GM11168 (cell line): ENCODE measurements around the gene P2RY6.

Experiments used
- in situ Hi-C: fragments of 300-500 bp; cut with MboI; formaldehyde crosslinking; loops from one replicate; pipeline ENCODE4 v1.12.0; 2022; ENCODE audit warnings: low sequenced_read_pairs; ENCODE audit not compliant: unreplicated experiment

Gene P2RY6

DNA sequence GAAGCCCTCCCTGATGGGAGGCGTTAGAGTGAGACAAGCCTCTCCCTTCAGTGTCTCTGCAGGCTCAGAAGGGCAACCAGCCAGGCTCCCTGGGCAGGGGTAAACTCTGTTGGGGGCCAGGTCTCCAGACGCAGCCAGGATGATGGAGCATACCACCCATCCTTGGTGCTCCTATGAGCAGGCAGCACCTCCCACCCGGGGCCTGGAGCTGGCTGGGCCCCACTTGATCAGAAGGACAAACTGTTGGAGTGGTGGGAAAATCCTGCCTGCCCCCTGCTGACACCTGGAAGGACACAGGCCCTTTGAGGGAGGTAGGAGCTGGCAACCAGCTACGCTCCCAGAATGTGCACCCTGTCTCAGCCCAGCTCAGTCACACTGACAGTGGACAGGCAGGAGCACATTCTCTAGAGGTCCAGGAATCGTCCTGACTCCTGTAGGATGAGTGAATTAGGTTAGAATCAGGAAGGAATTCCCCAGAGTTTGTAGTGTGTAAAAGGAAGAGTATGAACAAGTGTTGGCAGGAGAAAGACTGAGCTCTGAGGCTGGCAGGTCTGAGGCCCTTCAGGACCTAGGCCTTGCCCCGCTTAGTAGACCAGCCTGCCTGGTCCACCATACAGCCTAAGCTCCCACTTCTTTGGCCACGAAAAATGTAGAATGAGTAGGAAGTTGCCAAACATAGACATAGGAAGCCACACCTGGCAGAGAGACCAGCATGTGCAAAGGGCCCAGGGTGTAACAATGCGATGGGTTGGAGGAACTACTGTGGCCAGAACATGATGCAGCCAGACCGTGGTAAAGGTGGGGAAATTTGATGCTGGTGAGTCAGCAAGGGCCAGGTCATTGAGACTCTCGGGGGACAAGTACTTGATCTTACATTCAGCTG, 55.0 kb downstream of the P2RY6 start:
- in situ Hi-C loops: no loop called here

DNA sequence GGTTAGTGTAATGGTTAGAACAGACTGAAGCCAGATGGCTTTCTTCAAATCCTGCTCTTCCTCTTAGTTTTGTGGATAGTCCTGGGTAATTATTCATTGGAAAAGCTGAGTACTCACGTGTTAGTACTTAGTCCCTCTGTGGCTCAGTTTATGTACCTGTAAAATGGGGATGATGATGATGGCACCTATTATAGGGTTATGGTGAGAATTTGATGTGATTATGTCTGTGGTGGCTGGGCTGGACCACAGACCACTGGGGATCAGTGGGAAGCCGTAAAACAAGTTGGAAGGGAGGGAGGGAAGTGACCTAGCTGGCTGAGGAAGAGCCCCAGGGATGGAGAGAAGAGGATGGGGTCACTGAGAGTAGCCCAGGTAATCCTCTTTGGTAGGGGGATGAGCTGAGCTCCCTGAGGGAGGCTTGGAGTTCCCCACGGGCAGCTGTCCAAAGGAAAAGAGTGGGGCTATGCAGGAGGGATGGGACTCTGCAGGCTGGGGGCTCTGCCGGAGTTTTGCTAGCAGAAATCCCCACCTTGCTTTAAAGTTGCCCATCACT, 55.8 kb downstream of the P2RY6 start:
- in situ Hi-C loops: no loop called here

DNA sequence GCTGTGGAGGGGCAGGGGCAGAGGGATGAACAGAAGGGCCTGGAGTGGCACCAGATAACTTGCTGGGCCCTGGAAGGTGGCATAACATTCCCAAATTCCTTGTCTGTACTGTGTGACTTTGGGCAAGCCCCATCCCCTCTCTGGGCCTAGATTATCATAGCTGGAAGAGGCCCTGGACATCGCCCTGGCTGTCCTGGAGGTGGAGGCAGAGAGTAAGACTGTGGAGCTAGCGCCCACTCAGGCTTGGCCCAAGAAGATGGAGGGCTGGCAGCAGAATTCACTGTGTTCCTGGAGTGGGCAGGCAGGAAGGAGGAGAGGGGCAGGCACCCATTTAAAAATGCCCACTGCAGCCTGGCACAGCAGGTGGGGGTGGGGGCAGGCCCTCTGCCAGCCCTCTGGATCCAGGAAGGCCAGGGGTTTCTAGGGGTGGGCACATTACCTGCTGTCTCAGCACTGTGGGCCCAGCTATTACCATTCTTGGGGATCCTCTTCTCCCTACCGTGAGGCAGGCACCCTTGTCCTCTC, 58.5 kb downstream of the P2RY6 start:
- in situ Hi-C loops: no loop called here

DNA sequence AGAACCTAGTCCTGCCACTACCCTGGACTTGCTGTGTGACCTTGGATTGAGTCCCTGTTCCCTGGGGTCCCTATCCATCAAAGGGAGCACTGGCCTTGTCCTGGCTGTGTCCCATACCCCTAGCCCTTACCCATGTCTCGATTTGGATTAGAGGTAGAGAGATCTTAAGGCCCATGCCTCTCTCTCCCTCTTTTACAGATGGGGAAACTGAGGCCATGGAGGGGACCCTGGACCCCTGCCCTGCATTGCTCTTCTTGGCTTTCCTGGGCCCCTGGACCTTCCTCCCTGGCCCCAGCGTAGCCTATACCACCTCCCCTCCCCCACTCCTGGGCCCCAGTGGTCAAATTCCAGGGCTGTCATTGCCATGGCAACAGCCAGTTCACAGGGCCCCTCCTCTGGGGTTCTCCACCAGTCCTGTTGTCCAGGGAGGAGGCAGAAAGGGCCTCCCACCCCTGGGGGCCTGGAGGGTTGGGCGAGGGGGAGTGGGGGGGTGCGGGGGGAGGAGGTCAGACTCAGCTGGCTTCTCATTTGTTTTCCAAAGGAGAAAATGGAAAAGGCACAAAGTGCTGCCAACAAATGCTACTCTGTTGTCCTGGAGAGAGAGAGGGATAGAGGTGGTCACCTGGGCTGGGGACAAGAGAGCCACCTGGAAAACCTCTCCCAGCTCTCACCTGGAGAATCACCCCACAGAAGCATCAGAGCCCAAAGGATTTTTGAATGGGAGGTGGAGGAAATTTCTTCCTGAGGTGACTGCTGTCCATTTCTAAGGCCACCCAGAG, 59.2 kb downstream of the P2RY6 start:
- in situ Hi-C loops: no loop called here

DNA sequence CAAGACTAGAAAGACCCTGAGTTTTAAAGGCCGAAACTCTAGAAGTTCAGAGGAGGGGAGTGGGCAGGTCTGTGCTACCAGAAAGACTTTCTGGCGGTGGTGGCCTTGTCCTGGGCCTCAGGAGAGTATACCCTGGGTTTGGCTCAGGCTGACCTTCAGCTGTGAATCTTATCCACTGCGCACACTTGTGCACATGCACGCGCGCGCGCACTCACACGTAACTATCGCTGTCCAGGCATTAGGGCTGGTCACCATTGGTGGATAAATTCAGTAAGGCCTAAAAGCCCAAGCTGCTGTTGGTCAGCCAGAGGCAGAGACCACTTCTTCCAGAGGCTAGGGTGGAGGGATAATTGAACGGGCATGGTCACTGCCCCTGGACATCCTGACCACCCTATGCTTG, 61.0 kb downstream of the P2RY6 start:
- in situ Hi-C loops: no loop called here

DNA sequence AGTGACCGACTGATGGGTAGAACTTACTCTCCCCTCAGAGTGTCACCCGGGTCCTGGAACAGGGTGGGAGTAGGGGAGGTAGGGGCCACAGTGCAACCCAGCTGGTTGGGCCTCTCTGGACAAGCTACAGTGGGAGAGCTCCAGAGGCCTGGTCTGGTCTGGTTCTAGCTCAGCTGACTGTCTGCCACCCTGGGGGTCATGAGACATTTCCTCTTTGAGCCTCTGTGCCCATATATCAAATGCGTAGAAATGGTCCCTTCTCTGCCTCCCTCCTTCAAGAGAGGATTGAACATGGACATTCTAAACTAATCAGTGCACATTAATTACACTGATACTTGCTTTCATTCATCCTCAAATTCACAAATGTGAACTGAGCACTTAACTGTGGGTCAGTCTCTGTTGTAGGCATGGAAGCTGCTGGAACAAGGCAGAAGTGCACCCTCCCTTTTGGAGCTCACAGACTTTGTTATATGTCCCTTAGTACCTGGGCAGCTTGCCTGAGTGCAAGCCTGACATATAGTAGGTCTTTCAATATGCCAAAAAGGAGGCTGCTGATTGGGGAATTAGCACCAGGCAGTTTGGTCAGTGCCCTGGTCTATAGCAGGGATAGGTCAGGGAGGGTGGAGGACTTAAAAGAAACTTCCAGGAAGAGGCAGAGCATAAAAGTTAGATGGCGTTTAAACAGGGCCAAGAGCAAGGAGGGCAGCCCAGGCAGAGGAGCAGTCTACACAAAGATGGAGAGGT, 61.7 kb downstream of the P2RY6 start:
- in situ Hi-C loops: no loop called here

DNA sequence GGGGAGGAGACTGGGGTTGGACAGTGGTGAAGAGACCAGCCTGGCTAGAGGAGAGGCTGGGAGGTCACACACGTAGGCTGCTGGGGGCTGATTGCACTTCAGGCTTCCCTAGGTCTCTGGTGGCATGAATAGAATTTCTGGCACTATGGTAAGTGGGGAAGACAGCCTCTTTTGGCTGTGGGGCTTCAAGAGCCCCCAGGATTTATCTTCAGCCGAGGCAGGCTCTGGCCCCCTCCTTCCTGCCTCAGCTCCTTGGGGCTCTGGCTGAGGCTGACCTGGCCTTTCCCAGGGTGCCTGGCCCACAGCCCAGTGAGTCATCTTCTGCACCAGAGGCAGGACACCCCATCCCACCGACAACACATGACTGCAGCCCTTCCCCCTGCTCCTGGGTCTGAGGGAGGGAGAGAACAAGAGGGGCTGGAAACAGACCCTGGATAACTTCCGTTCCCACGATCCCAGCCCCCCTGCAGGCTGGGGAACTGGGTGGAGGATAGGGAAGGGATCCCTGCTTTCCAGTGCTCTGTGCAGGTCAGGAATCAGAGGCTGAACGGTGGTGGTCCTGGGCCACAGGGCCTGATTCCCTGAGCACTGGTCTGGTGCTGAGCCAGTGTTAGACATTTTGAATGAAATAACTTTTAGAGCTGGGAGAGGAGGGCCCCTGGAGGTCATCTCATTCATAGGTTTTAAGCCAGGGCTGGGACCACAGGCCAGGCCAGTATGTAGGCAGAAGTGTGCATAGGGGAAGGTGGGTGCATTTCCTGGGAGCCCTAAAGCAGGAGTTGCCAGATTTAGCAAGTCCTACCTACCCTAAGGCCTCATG, 62.5 kb downstream of the P2RY6 start:
- in situ Hi-C loops: loop anchor here (5.0 kb wide), 1 partner anchor 32 kb away; no protein-coding TSS in a partner anchor

DNA sequence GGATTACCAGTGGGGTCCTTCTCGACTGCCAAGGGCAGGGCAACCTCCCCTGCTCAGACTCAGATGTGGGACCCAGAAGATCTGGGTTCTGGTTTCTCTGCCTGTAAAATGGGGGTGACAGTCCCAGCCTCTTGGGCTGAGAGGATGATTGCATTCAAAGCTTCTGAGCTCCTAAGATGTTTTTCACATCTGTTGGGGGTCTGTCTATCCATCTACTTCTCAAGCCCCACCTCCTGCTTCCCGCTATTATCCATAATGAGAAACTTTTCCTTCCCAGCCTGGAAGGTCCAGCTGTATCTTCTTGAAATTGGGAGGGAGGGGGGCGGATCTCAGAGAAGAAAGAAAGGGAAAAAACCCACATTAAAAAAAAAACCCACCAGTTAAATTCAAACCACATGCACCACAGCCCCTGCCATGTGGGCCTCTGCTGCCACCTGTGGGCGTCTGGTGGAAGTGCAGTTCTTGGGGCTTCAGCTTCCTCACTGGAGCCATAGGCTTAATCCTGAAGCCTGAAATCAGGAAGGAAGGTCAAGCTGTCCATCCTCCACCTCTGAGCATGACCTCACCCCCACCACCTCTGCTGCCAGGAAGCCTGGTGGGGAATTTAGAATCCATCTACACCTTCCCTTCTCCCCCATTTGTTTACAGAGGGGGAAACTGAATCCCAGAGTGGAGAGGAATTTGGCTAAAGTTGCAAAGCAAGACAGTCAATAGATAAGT, 63.2 kb downstream of the P2RY6 start:
- in situ Hi-C loops: loop anchor here (5.0 kb wide), 1 partner anchor 33 kb away; no protein-coding TSS in a partner anchor

DNA sequence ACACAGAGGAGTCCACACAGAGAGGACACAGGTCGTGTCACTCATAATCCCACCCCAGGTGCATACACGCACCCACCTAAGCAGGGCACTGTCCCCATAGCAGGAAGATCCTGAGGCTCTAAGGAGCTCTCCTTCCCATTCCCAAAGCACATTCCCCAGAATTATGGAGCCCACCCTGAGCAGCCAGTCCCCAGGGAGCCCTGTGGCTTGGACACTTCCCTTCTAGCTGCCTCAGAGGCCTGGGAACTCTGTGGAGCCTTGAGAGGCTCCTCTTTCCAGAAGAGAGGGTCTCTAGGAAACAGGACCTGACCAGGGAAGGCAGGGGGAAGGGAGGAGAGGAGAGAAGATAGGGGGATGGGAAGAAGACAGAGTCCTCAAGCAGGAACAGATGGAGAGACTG, 65.7 kb downstream of the P2RY6 start:
- in situ Hi-C loops: loop anchor here (5.0 kb wide), 1 partner anchor 36 kb away; no protein-coding TSS in a partner anchor

DNA sequence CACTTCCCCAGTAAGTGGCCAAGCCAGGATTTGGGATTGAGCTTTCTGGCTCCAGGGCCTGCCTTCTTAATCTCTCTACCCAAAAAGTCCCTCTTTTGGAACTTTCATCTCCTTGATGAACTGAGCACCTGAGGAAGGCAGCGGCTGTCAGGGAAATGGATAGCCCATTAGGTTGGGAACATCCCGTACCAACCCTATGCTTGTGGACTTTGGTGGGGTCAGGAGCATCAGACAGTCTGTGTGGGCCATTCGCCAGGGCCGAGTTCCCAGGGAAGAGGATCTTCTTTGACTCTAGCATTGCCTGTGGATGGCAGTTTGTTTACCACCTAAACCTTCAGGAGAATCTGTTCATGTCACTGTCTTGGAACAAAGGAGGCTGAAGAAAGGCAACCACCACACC, 66.1 kb downstream of the P2RY6 start:
- in situ Hi-C loops: loop anchor here (5.0 kb wide), 1 partner anchor 36 kb away; no protein-coding TSS in a partner anchor

DNA sequence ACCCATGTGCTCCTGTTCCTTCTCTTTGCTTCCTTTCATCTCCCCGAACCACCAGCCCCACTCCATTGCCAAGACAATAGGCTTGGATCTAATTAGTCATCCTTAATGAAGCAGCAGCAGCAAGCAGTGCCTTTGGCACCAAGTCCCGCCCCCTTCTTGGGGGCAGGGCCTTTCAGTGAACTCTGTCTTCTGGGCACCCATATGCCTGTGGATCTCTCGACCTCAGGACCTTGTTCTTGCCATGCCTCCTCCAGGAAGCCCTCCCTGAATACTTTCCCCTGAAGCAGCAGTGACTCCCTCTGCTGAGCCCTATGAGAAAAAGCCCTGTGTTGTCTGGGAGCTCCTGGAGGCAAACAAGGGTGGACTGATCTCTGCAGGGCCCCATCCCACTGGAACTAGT, 68.0 kb downstream of the P2RY6 start:
- in situ Hi-C loops: no loop called here

DNA sequence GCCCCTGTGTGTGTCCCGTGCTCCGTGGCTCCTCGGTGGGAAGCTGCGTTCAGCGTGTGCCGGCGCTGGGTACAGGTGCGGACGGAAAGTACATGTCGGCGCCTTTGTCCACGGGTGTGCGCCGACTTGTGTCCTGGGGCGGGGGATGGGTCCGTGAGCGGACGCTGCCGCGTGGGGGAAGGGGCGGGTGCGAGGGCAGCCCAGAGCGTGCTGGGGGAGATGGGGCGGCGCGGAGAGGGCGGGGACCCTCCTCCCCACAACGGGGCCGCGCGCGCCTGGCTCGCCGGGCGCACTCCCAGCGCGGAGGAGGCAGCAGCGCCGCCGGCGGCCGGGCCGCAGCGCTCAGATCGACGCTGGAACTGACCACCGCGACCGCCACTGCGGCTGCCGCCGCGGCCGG, 70.5 kb downstream of the P2RY6 start:
- in situ Hi-C loops: no loop called here

DNA sequence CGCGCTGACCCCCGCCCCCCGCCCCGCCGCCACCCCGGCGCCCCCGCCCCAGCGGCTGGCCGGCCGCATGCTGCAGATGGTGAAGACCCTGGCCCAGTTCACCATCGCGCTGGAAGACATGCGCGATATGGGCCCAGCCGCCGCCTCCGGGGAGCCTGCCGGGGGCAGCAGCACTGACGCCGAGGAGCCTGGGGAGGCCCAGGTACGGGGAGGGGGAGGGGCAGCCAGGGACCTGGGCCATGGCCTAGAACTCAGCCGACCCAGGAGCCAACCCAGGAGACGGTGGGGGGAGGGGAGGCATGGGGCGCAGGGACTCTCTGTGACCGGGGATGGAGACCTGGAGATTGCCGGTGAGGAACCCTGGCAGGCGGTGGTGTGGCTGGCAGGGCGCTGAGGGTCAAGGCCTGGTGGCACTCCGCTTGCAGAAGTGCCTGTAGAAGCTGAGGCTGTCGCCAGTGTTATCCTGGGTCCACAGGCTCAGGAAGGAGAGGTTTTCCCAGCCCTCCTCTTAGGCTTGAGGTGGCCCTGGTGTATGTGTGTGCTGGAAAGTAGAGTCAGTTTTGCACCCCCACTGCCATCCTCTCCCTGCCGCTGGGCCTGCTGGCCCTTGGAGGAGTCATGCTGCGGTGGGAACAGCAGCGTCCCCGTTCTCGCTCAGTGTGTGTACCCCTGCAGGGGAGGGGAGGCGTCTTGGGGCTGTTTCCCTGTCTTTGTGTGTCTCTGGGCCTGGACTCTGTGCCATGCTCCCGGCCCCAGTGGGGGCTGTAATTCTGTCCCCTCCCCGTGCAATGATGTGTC, 71.1 kb downstream of the P2RY6 start:
- in situ Hi-C loops: no loop called here

DNA sequence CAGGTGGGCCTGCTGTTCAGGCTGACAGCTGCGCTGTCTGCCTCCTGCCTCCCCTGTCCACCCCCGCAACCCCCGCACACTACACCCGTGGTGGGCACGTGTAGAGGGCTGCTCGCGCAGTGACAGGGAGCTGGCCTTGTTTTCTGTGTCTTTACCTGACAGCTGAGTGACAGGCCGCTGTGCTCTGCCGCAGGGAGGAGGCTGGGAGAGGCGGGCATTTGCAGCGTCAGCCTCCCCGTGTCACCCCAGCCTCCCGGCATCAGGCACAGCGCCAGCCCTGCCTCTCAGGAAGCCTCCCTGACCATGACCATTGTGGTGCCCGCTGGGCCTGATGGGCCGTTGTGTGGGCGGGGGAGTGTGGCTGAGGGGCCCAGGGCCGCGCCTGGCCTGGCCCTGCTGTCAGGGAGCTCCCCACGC, 72.1 kb downstream of the P2RY6 start:
- in situ Hi-C loops: no loop called here

DNA sequence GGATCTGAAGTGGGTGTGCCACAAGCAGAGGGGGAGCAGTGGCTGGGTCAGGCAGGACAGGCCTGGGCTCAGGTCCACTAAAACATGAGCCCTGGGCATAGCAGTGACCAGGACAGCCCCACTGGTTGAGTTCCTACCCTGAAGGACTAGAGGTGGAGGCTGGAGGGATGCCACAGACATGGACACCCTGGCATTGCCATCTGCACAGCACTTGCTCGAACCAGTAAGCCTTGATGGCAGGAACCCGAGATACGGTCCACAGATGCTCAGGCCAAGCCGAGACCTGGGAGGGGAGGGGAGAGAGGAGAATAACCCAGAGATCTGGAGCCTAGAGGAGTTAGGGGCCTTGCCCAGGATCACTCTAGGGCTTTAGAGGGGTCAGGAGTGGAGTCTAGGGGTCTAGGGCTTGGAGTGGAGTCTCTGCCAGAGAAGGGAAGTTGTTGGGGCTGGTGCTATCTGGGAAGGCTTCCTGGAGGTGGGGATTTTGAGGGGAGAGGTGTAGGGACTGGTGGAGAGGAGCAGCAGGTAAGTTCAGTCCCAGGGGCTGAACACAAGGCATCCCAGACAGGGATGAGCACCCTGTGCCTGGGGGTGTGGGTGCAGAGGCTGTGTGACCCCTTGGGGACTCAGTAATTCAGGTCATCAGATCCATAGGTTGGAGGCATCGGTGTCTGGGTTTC, 73.5 kb downstream of the P2RY6 start:
- in situ Hi-C loops: no loop called here

DNA sequence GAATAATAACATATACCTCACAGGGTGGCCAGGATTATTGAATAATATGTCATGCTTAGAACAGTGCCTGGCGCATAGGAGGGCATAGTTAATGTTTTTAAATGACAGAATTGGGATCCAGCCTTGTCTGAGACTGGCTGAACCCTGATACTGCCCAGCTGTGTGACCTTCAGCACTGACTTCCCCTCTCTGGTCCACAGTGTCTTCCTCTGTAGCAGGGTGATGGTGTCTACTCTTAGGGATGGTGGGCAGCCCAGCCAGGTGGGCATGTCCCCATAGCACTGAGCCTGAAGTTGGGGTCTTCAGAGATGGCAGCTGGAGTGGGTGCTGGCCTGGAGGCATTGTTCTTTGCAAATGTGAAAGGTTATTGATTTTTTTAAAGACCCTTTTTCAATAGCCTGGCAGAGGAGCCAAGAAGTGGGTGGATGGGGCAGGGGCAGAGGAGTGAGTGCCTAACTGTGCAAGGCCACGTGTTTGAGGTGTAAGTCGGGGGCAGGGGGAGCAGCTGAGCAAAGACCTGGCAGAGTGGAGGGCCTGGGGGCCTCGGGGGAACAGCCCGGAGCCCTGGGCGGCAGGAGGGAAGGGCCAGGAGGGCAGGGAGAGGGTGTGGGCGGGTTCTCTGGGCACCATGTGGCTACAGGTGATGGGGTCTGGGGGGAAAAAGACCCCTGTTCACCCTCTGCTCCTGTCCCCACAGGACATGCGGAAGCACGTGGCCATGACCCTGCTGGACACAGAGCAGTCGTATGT, 74.2 kb downstream of the P2RY6 start:
- in situ Hi-C loops: no loop called here

DNA sequence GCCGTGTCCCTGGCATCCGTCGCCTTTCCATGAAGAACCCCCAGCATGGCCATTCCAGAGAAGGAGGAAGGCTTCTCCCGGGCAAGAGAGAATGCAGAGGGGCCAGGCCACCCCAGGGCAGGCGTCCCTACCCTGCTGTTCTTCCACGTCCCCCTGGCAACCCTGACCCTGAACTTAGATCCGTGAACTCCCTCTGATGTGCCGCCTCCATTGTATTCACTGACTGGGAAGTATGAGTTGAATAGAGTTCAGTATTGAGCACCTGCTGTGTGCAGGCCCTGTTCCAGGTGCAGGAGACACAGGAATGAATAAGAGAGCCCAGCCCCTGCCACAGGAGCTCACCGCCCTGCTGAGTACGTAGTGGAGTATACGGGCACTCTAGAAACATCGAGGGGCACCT, 74.9 kb downstream of the P2RY6 start:
- in situ Hi-C loops: no loop called here
